HEK293 (cell line): ENCODE measurements around the gene ZNF708.

Experiments used
- CTCF ChIA-PET: fragments of 350-600 bp; formaldehyde crosslinking; extraction: SDS; loops from one replicate; lab custom pipeline; 2021; ENCODE audit warnings: antibody characterized with exemption; lab: Yijun Ruan, JAX
- POLR2A ChIA-PET: fragments of 300-600 bp; formaldehyde crosslinking; extraction: SDS; loops from one replicate; lab custom pipeline; 2020; ENCODE audit warnings: antibody characterized with exemption, inconsistent platforms; lab: Yijun Ruan, JAX
- H3K27ac ChIP-seq: fragments of 200-500 bp; sonication (Bioruptor generic); 2 replicates; pipeline ENCODE4 v1.5.1; 2014; ENCODE audit warnings: low read depth, low read length, control low read depth, inconsistent platforms; ENCODE audit errors: extremely low read depth
- H3K36me3 ChIP-seq, 2 experiments: fragments of 200-500 bp in 1 of 2; sonication (Bioruptor generic) in 1 of 2; 1 replicate in 1 of 2; 2 replicates in 1 of 2; pipeline ENCODE4 v1.5.1; 2014 to 2017; ENCODE audit warnings: inconsistent platforms in 2 of 2, low read length in 2 of 2; ENCODE audit not compliant: control insufficient read depth in 2 of 2, insufficient read depth in 1 of 2
- H3K4me1 ChIP-seq: fragments of 200-500 bp; sonication (Bioruptor generic); 2 replicates; pipeline ENCODE4 v1.5.1; 2014; ENCODE audit warnings: mild to moderate bottlenecking, low read length, inconsistent platforms; ENCODE audit not compliant: control insufficient read depth, insufficient read depth
- H3K4me3 ChIP-seq: 2 replicates; pipeline ENCODE4 v1.5.1; 2011; ENCODE audit warnings: low read depth, mild to moderate bottlenecking, control low read depth, low read length, moderate library complexity
- H3K9me3 ChIP-seq: fragments of 200-500 bp; sonication (Bioruptor generic); 2 replicates; pipeline ENCODE4 v1.5.1; 2014; ENCODE audit warnings: low read depth, low read length, inconsistent platforms; ENCODE audit not compliant: control insufficient read depth, insufficient read depth
- CTCF ChIP-seq: fragments of 450-650 bp; formaldehyde crosslinking; IDR thresholded peaks from 2 replicates; pipeline ENCODE4 v1.5.1; 2016; ENCODE audit warnings: missing biosample characterization, missing genetic modification characterization
- HOXA7 ChIP-seq: sonication (generic); formaldehyde crosslinking; IDR thresholded peaks from 2 replicates; pipeline ENCODE4 v1.8.1; 2022; ENCODE audit warnings: missing genetic modification reagents, borderline replicate concordance
- KLF1 ChIP-seq: fragments of 450-650 bp; formaldehyde crosslinking; IDR thresholded peaks from 2 replicates; pipeline ENCODE4 v1.5.1; 2016; ENCODE audit warnings: missing biosample characterization, missing genetic modification characterization
- KLF7 ChIP-seq: fragments of 450-650 bp; formaldehyde crosslinking; IDR thresholded peaks from 2 replicates; pipeline ENCODE4 v1.5.1; 2016; ENCODE audit warnings: missing biosample characterization, missing genetic modification characterization, borderline replicate concordance
- KLF8 ChIP-seq: fragments of 450-650 bp; formaldehyde crosslinking; IDR thresholded peaks from 2 replicates; pipeline ENCODE4 v1.5.1; 2016; ENCODE audit warnings: missing biosample characterization, missing genetic modification characterization
- PRDM1 ChIP-seq: fragments of 450-650 bp; formaldehyde crosslinking; IDR thresholded peaks from 2 replicates; pipeline ENCODE4; 2016; ENCODE audit warnings: missing biosample characterization, missing genetic modification characterization
- PRDM6 ChIP-seq: fragments of 450-650 bp; formaldehyde crosslinking; IDR thresholded peaks from 2 replicates; pipeline ENCODE4 v1.5.1; 2017; ENCODE audit warnings: missing biosample characterization, missing genetic modification characterization
- REST ChIP-seq: fragments of 450-650 bp; formaldehyde crosslinking; IDR thresholded peaks from 2 replicates; pipeline ENCODE4 v1.5.1; 2016; ENCODE audit warnings: missing biosample characterization, missing genetic modification characterization
- TRIM28 ChIP-seq: IDR thresholded peaks from 2 replicates; pipeline ENCODE4 v1.6.1; 2011; ENCODE audit warnings: low read length, control low read depth, borderline replicate concordance
- ZBTB1 ChIP-seq: fragments of 450-650 bp; formaldehyde crosslinking; IDR thresholded peaks from 2 replicates; pipeline ENCODE4 v1.5.1; 2016; ENCODE audit warnings: missing biosample characterization, missing genetic modification characterization
- ZNF132 ChIP-seq: fragments of 450-650 bp; formaldehyde crosslinking; IDR thresholded peaks from 2 replicates; pipeline ENCODE4 v1.5.1; 2017; ENCODE audit warnings: missing biosample characterization, missing genetic modification characterization, borderline replicate concordance
- ZNF157 ChIP-seq: fragments of 450-650 bp; formaldehyde crosslinking; IDR thresholded peaks from 2 replicates; pipeline ENCODE4 v1.5.1; 2016; ENCODE audit warnings: missing biosample characterization, missing genetic modification characterization
- ZNF416 ChIP-seq: fragments of 450-650 bp; formaldehyde crosslinking; IDR thresholded peaks from 2 replicates; pipeline ENCODE4 v1.5.1; 2016; ENCODE audit warnings: missing biosample characterization, missing genetic modification characterization
- ZNF449 ChIP-seq: fragments of 450-650 bp; formaldehyde crosslinking; IDR thresholded peaks from 2 replicates; pipeline ENCODE4 v1.5.1; 2017; ENCODE audit warnings: missing biosample characterization, mild to moderate bottlenecking, missing genetic modification characterization, moderate library complexity
- ZNF521 ChIP-seq: fragments of 450-650 bp; formaldehyde crosslinking; IDR thresholded peaks from 2 replicates; pipeline ENCODE4 v1.5.1; 2017; ENCODE audit warnings: missing biosample characterization, mild to moderate bottlenecking, missing genetic modification characterization
- ZNF585B ChIP-seq: fragments of 450-650 bp; formaldehyde crosslinking; IDR thresholded peaks from 2 replicates; pipeline ENCODE4 v1.5.1; 2016; ENCODE audit warnings: missing biosample characterization, missing genetic modification characterization
- ZNF600 ChIP-seq: fragments of 450-650 bp; formaldehyde crosslinking; IDR thresholded peaks from 2 replicates; pipeline ENCODE4 v1.5.1; 2016; ENCODE audit warnings: missing biosample characterization, missing genetic modification characterization
- ZNF645 ChIP-seq: fragments of 450-650 bp; formaldehyde crosslinking; IDR thresholded peaks from 2 replicates; pipeline ENCODE4; 2016; ENCODE audit warnings: missing biosample characterization, missing genetic modification characterization
- ZNF692 ChIP-seq: fragments of 450-650 bp; formaldehyde crosslinking; IDR thresholded peaks from 2 replicates; pipeline ENCODE4 v1.5.1; 2016; ENCODE audit warnings: missing biosample characterization, missing genetic modification characterization
- ZNF776 ChIP-seq: fragments of 450-650 bp; formaldehyde crosslinking; IDR thresholded peaks from 2 replicates; pipeline ENCODE4 v1.5.0; 2017; ENCODE audit warnings: missing biosample characterization, missing genetic modification characterization, borderline replicate concordance
- ZNF830 ChIP-seq: fragments of 450-650 bp; IDR thresholded peaks from 2 replicates; pipeline ENCODE4 v1.5.0; 2018; ENCODE audit warnings: missing biosample characterization, missing genetic modification characterization, low read depth, mild to moderate bottlenecking, moderate library complexity
- ZSCAN23 ChIP-seq: fragments of 450-650 bp; formaldehyde crosslinking; IDR thresholded peaks from 2 replicates; pipeline ENCODE4 v1.5.1; 2016; ENCODE audit warnings: missing biosample characterization, missing genetic modification characterization

Gene ZNF708

GRCh38 chr19:21321134-21321533 lies 8.1 kb downstream of the ZNF708 start:
- POLR2A ChIA-PET = no interaction called here
- H3K27ac ChIP-seq = no peak overlapping the region
- TF ChIP-seq HOXA7 (CRISPR knock-in tag) (no peak), CTCF (no peak), ZNF449 (tag by site-specific recombination) (no peak), REST (tag by site-specific recombination) (no peak), KLF7 (tag by site-specific recombination) (no peak), ZNF157 (tag by site-specific recombination) (no peak), KLF1 (tag by site-specific recombination) (no peak), ZNF776 (tag by site-specific recombination) (no peak), ZNF585B (tag by site-specific recombination) (no peak), ZNF692 (tag by site-specific recombination) (no peak), KLF8 (no peak), PRDM1 (tag by site-specific recombination) (no peak), ZBTB1 (tag by site-specific recombination) (no peak), ZNF416 (tag by site-specific recombination) (no peak), ZNF132 (tag by site-specific recombination) (no peak), ZNF600 (tag by site-specific recombination) (no peak)
- CTCF ChIA-PET = no interaction called here
- H3K36me3 ChIP-seq = peaks cover 6 to 10% of the 10 kb centered on the region in 2 experiments; a peak in 2 of 3 replicates
- no peaks in the 10 kb centered on the region for H3K4me1 ChIP-seq
- no peak overlapping the region for H3K4me3 ChIP-seq
- 0 out of 2 replicates have a peak, but pooled peaks cover under 1% of the 10 kb centered on the region for H3K9me3 ChIP-seq

GRCh38 chr19:21317821-21318220 lies 11.4 kb downstream of the ZNF708 start:
- Histone ChIP-seq H3K36me3 (peaks cover 0 to 5% of the 10 kb centered on the region in 2 experiments; a peak in 2 of 3 replicates), H3K4me1 (no peaks in the 10 kb centered on the region), H3K27ac (no peak overlapping the region), H3K9me3 (no peaks in the 10 kb centered on the region; the same call in 1 of the 2 replicates), H3K4me3 (no peak overlapping the region)
- ChIA-PET CTCF (interaction anchor here (0.6 kb wide), 1 partner anchor 190 kb away, joined by 4 read pairs; no protein-coding TSS in a partner anchor), POLR2A (no interaction called here)
- TF ChIP-seq CTCF (no peak), PRDM6 (tag by site-specific recombination) (no peak), ZNF521 (tag by site-specific recombination) (no peak), TRIM28 (no peak), ZNF645 (tag by site-specific recombination) (no peak), ZSCAN23 (no peak), ZNF830 (no peak)
